GM12875 (cell line): ENCODE measurements around the gene OAS3.
"Not testable (repeated sequence)": the region's sequence is repeated elsewhere in the genome, so short reads cannot be mapped to it uniquely, and the experiment has no call there.

Experiments
- H3K4me3 ChIP-seq: one replicate; pipeline ENCODE4 v1.5.1; 2011; ENCODE audit warnings: low read depth, low read length, control low read depth
- CTCF ChIP-seq: IDR thresholded peaks from 2 replicates; pipeline ENCODE4 v1.5.1; 2011; ENCODE audit warnings: low read depth, mild to moderate bottlenecking, control low read depth, inconsistent platforms, low read length, moderate library complexity, borderline replicate concordance; ENCODE audit not compliant: insufficient read depth

Gene OAS3

GRCh38 chr12:112945515-112945914 lies 7.2 kb downstream of the OAS3 start:
- H3K4me3 ChIP-seq = no peak overlapping the region
- TF ChIP-seq CTCF = no peak

GRCh38 chr12:112946236-112947000 lies 8.1 kb downstream of the OAS3 start:
- no peak for TF ChIP-seq CTCF

DNA sequence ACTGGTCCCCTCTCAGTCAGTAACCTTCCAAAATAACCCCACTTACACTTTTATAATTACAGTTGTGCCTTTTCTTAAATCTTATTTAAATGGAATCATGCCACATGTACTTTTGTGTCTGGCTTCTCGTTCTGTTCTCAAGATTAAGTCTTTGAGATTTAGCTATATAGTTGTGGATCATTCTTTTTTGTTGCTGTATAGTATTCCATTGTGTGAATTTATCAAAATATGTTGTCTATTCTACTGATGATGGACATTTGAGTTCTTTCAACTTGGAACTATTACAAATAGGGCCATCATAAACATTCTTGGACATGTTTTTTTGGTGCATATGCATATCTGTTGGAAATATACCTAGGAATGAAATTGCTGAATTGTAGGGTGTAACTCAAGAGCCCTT lies 9.0 kb downstream of the OAS3 start:
- H3K4me3 ChIP-seq = no peak overlapping the region

More at GRCh38 chr12:112946236-112947000, 8.1 kb downstream of the OAS3 start:
- no peak overlapping the region for H3K4me3 ChIP-seq

GRCh38 chr12:112947761-112948160 lies 9.5 kb downstream of the OAS3 start:
- no peak for TF ChIP-seq CTCF
- no peak overlapping the region for H3K4me3 ChIP-seq

More for the DNA sequence above, 9.0 kb downstream of the OAS3 start:
- TF ChIP-seq CTCF = no peak

GRCh38 chr12:112948806-112949205 lies 10.5 kb downstream of the OAS3 start:
- no peak for TF ChIP-seq CTCF
- no peak overlapping the region for H3K4me3 ChIP-seq

GRCh38 chr12:112950701-112951100 lies 12.4 kb downstream of the OAS3 start:
- no peak overlapping the region for H3K4me3 ChIP-seq
- TF ChIP-seq CTCF = no peak

DNA sequence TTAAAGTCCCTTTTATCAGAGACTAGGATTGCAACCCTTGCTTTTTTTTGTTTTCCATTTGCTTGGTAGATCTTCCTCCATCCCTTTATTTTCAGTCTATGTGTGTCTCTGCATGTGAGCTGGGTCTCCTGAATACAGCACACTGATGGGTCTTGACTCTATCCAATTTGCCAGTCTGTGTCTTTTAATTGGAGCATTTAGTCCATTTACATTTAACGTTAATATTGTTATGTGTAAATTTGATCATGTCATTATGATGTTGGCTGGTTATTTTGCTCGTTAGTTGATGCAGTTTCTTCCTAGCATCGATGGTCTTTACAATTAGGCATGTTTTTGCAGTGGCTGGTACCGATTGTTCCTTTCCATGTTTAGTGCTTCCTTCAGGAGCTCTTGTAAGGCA lies 18.9 kb downstream of the OAS3 start:
- H3K4me3 ChIP-seq = not testable (repeated sequence)
